ENCODE results near the gene NFU1. TPM values are rescaled to one million over a fixed set of nuclear protein-coding genes. Genes with fewer than 3 reads are reported as not detected.

NFU1 gene
- total and polyA plus RNA-seq, 2 of the 13 experiments (the other 11 are each of a cell fraction or from before 2014, with no cell fraction given), result 39.1 to 84.0 TPM

GRCh38 chr2:69395866-69396265 is 41.4 kb downstream of the NFU1 start (continued):
- TF ChIP-seq, protein P1, sequence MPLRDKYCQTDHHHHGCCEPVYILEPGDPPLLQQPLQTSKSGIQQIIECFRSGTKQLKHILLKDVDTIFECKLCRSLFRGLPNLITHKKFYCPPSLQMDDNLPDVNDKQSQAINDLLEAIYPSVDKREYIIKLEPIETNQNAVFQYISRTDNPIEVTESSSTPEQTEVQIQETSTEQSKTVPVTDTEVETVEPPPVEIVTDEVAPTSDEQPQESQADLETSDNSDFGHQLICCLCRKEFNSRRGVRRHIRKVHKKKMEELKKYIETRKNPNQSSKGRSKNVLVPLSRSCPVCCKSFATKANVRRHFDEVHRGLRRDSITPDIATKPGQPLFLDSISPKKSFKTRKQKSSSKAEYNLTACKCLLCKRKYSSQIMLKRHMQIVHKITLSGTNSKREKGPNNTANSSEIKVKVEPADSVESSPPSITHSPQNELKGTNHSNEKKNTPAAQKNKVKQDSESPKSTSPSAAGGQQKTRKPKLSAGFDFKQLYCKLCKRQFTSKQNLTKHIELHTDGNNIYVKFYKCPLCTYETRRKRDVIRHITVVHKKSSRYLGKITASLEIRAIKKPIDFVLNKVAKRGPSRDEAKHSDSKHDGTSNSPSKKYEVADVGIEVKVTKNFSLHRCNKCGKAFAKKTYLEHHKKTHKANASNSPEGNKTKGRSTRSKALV (CRISPR knock-in tag; IDR thresholded peaks at IDR 0.05), result no peak
- TF ChIP-seq, protein P2, sequence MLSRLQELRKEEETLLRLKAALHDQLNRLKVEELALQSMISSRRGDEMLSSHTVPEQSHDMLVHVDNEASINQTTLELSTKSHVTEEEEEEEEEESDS (CRISPR knock-in tag; IDR thresholded peaks at IDR 0.05; ENCODE audit: borderline replicate concordance), result no peak
- TF ChIP-seq DNMT1 (CRISPR knock-in tag; IDR thresholded peaks at IDR 0.05) (no peak), PCBP2 (optimal IDR thresholded peaks at IDR 0.05; ENCODE audit: low read depth, low read length, poor library complexity, severe bottlenecking) (no peak), SRSF4 (IDR thresholded peaks at IDR 0.05; ENCODE audit: low read depth, low read length, poor library complexity, severe bottlenecking) (no peak)
- TF ChIP-seq, protein P3, sequence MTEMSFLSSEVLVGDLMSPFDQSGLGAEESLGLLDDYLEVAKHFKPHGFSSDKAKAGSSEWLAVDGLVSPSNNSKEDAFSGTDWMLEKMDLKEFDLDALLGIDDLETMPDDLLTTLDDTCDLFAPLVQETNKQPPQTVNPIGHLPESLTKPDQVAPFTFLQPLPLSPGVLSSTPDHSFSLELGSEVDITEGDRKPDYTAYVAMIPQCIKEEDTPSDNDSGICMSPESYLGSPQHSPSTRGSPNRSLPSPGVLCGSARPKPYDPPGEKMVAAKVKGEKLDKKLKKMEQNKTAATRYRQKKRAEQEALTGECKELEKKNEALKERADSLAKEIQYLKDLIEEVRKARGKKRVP (CRISPR knock-in tag; IDR thresholded peaks at IDR 0.05), result no peak

DNA sequence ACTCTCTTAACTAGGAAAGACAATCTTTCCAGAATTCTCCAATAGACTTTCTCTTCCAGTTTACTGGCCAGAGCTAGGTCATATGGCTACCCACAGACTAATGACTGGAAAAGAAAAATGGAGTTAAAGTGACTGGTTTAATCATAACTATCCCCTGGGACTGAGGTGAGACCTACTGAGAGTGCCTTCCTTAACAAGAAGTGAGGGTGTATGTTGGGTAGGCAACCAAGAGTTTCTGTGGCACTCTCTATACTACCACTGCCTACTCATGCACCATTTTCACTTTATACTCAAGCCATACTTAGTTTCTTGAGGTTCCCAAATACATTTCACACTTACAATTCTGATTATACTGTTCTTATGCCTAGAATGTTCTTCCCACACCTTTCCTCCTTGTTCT is 43.3 kb downstream of the NFU1 start:
- H3K36me3 ChIP-seq (replicated peaks in 1 of 2; ENCODE audit: control insufficient read depth in 1 of 2, insufficient read depth in 2 of 2, low read length in 2 of 2), result peaks cover 0 to 16% of the 10 kb centered on the region in 2 experiments; a peak in 4 of 5 replicates
- ChIA-PET POLR2A (no interaction called here), CTCF (ENCODE audit: low intra/inter-chr PET ratio, low total read pairs) (no interaction called here)
- H2AFZ ChIP-seq (ENCODE audit: low read length), result no peak overlapping the region
- no peaks in the 10 kb centered on the region for H3K79me2 ChIP-seq (ENCODE audit: insufficient read depth, low read length)
- H3K9me3 ChIP-seq (ENCODE audit: low read length), result no peaks in the 10 kb centered on the region
- in situ Hi-C loops (cut with HindIII; ENCODE audit: extremely low pct_ligation_motif_present, low pct_unique_long_range_greater_than_20kb) (no loop called here), intact Hi-C loops (cut with micrococcal nuclease; ENCODE audit: unreplicated experiment) (no loop called here)
- no peak for ATAC-seq
- peaks cover 15% of the 10 kb centered on the region for H3K4me1 ChIP-seq (ENCODE audit: insufficient read depth, low read length)
- TSS peak; percentile 33 for BruUV-seq (replicated peaks)
- H4K20me1 ChIP-seq (ENCODE audit: insufficient read depth, low read length), result no peaks in the 10 kb centered on the region
- no peak overlapping the region for H3K4me3 ChIP-seq (replicated peaks in 1 of 3; ENCODE audit: insufficient read depth in 1 of 3, low read depth in 2 of 3, low read length in 3 of 3)
- DNase-seq (ENCODE audit: low spot score), result no peak
- no peak overlapping the region for H3K9ac ChIP-seq (ENCODE audit: insufficient read depth, low read depth, low read length)
- H3K27ac ChIP-seq (ENCODE audit: extremely low read length, insufficient read depth, low read length), result no peak overlapping the region
- no peak for FAIRE-seq
- H3K4me2 ChIP-seq (ENCODE audit: low read depth, low read length), result no peak overlapping the region
- no peaks in the 10 kb centered on the region for H3K27me3 ChIP-seq (ENCODE audit: control insufficient read depth in 1 of 2, insufficient read depth in 2 of 2, low read length in 2 of 2)
- TF ChIP-seq MLLT10 (CRISPR knock-in tag; IDR thresholded peaks at IDR 0.05), result no peak
- TF ChIP-seq ZBTB33 (CRISPR knock-in tag; IDR thresholded peaks at IDR 0.05), result no peak
- TF ChIP-seq, protein P4, sequence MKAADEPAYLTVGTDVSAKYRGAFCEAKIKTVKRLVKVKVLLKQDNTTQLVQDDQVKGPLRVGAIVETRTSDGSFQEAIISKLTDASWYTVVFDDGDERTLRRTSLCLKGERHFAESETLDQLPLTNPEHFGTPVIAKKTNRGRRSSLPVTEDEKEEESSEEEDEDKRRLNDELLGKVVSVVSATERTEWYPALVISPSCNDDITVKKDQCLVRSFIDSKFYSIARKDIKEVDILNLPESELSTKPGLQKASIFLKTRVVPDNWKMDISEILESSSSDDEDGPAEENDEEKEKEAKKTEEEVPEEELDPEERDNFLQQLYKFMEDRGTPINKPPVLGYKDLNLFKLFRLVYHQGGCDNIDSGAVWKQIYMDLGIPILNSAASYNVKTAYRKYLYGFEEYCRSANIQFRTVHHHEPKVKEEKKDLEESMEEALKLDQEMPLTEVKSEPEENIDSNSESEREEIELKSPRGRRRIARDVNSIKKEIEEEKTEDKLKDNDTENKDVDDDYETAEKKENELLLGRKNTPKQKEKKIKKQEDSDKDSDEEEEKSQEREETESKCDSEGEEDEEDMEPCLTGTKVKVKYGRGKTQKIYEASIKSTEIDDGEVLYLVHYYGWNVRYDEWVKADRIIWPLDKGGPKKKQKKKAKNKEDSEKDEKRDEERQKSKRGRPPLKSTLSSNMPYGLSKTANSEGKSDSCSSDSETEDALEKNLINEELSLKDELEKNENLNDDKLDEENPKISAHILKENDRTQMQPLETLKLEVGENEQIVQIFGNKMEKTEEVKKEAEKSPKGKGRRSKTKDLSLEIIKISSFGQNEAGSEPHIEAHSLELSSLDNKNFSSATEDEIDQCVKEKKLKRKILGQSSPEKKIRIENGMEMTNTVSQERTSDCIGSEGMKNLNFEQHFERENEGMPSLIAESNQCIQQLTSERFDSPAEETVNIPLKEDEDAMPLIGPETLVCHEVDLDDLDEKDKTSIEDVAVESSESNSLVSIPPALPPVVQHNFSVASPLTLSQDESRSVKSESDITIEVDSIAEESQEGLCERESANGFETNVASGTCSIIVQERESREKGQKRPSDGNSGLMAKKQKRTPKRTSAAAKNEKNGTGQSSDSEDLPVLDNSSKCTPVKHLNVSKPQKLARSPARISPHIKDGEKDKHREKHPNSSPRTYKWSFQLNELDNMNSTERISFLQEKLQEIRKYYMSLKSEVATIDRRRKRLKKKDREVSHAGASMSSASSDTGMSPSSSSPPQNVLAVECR (CRISPR knock-in tag; IDR thresholded peaks at IDR 0.05; ENCODE audit: borderline replicate concordance), result no peak
- TF ChIP-seq IRX3 (CRISPR knock-in tag; IDR thresholded peaks at IDR 0.05; ENCODE audit: borderline replicate concordance, low read depth), result no peak
- TF ChIP-seq TAF15 (IDR thresholded peaks at IDR 0.05; ENCODE audit: low read depth, low read length, poor library complexity, severe bottlenecking), result no peak
- TF ChIP-seq ZSCAN22 (CRISPR knock-in tag; IDR thresholded peaks at IDR 0.05), result no peak
- TF ChIP-seq ZNF772 (CRISPR knock-in tag; IDR thresholded peaks at IDR 0.05), result no peak
- TF ChIP-seq HCFC1 (IDR thresholded peaks at IDR 0.05; ENCODE audit: low read depth, low read length), result no peak

Measured in HepG2 (cell line).